HG03025 (cell line): ENCODE measurements around the gene SYT3.
"Not testable (repeated sequence)": the region's sequence is repeated elsewhere in the genome, so short reads cannot be mapped to it uniquely, and the experiment has no call there.

Experiments used
- ATAC-seq: cut with Tn5 transposase; IDR thresholded peaks from one replicate; pipeline ENCODE4 v1.9.1; 2021; ENCODE audit warnings: mild to moderate bottlenecking, moderate library complexity; ENCODE audit not compliant: unreplicated experiment, low FRiP score

SYT3 gene

GRCh38 chr19:50644315-50644915, 4.7 kb upstream of the SYT3 start:
- no peak for ATAC-seq

DNA sequence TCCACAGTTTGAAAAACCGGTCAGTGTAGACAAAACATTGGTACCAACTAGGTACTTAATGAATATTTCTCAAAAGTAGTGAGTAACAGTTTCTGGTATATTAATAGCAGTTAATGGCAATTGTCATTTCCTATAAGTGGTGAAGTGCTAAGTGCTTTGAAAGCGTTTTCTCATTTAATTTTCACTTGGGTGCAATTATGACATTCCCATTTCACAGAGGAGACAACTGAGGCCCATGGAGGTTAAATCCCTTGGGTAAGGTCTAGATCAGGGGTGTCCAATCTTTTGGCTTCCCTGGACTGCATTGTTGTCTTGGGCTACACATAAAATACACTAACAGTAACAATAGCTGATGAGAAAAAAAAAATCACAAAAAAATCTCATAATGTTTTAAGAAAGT, 687 bp upstream of the SYT3 start:
- ATAC-seq: no peak

- ATAC-seq: no peak
Measured at GRCh38 chr19:50638600-50638999, 1.1 kb downstream of the SYT3 start.

DNA sequence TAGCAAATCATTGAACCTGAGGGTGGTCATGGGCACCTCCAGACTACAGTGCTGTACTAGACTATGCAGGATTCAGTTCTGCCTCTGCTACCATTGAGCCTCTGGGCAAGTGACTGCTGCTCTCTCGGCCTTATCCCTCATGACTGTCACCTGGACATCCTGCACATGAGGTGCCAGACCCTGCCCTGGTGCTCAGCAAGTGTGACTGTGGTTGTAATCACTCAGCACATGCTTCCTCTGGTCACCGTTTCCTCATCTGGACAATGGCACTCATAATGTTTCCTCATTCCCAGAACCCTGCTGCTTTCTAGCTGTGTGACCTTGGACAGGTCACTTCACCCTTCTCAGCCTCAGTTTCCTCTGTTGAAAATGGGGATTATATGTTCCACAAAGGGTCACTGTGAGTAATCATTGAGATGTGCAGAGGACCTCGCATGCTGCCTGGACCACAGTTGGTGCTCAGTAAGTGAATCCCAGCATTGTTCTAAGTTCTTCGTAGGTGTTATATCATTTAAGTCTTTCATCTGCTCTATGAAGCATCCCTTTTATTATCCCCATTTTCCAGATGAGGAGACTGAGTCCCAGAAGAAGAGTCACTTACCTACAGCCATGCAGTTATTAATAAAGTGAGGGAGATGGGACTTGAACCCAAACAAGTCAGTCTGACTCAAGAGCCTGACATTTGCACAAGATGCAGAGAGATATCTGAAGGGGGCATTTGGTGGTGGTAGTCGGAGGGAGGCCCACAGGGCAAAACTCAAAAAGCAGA, 3.2 kb downstream of the SYT3 start:
- ATAC-seq: no peak

GRCh38 chr19:50633973-50634372, 5.7 kb downstream of the SYT3 start:
- ATAC-seq: no peak

DNA sequence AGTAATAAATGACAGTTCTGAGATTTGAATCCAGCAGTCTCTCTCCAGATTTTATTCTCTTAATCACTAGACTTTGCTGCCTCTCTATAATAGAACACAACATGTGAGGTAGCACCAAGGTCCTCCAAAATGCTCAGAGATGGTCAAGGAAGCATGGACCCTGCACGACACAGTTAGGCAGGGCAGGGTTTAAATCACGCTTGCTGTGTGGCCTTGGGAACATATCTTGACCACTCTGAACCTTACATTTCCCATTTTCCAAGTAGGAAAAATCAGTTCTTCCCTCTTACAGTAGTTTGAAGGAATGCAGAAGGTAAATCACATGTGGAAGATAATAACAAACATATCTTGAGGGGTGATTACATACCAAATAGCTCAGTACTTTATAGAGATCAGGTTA, 6.3 kb downstream of the SYT3 start:
- no peak for ATAC-seq

- ATAC-seq: no peak
Measured at GRCh38 chr19:50632151-50632835, 7.4 kb downstream of the SYT3 start.

DNA sequence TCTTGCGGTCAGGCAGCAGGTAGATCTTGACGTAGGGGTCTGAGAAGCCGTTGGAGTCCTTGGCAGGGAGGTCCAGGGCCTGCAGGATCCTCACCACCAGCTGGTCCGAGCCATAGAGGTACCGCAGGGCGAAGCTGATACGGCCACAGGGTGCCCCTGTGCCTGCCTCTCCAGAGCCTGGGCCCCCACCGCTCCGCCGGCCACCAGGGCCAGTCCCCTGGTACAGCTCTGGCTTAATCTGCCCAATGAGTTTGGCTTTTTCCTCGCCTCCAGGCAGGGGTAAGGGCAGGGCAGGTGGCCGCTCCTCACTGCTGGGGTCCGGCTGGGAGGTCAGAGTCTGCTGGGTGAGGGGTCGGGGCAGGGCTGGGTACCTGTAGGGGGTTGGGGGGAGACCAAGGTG, 9.9 kb downstream of the SYT3 start:
- no peak for ATAC-seq

DNA sequence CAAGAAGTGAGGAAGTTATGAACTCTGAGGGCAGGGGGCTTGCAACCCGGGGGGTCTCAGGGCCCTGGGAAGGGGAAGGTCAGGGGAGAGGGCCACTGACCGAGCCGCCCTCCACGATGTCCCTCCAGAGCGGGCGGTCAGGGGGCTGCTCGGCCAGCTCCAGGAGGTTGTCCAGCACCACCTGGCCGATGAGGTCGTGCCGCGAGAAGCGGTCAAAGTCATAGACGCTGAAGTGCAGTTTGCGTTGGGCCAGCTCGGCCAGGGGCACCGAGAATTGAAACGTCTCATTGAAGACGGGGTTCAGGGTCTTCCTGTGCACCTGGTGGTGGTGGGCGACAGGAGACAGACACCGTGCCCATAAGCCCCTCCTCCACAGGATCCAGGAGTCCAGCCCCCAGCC, 10.5 kb downstream of the SYT3 start:
- ATAC-seq: no peak

DNA sequence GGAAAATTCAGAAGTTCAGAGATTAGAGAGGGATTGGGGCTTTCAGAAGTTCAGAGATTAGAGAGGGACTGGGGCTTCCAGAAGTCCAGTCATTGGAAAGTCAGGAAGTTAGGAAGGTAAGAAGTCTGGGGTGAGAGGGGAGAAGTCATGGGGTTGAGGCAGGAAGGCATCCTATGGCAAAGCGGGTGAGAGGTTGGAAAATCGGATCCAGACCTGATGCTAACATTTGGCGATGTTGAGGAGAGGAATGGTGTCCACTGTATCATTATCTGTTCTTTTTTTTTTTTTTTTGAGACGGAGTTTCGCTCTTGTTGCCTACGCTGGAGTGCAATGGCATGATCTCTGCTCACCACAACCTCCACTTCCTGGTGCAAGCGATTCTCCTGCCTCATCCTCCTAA, 11.1 kb downstream of the SYT3 start:
- ATAC-seq: no peak

GRCh38 chr19:50628146-50628545, 11.5 kb downstream of the SYT3 start:
- no peak for ATAC-seq

- ATAC-seq: no peak
Measured at GRCh38 chr19:50626795-50627194, 12.9 kb downstream of the SYT3 start.

GRCh38 chr19:50626011-50626410, 13.7 kb downstream of the SYT3 start:
- ATAC-seq: no peak

- no peak for ATAC-seq
Measured at GRCh38 chr19:50624949-50625600, 14.6 kb downstream of the SYT3 start.

- ATAC-seq: not testable (repeated sequence)
Measured at GRCh38 chr19:50620394-50620906, 19.2 kb downstream of the SYT3 start.

- ATAC-seq: not testable (repeated sequence)
Measured at GRCh38 chr19:50619184-50619583, 20.5 kb downstream of the SYT3 start.

DNA sequence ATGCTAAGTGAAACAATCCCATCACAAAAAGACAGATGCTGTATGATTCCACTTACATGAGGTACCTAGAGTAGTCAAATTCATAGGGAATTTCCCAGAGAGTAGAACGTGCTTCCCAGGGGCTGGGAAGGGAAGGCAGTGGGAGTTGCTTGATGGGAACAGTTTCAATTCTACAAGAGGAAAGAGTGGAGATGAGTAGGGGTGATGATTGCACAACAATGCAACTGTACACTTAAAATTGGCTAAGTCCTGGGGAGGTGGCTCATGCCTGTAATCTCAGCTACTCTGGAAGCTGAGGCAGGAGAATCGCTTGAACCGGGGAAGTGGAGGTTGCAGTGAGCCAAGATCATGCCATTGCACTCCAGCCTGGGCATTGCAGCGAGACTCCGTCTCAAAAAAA, 21.3 kb downstream of the SYT3 start:
- not testable (repeated sequence) for ATAC-seq

DNA sequence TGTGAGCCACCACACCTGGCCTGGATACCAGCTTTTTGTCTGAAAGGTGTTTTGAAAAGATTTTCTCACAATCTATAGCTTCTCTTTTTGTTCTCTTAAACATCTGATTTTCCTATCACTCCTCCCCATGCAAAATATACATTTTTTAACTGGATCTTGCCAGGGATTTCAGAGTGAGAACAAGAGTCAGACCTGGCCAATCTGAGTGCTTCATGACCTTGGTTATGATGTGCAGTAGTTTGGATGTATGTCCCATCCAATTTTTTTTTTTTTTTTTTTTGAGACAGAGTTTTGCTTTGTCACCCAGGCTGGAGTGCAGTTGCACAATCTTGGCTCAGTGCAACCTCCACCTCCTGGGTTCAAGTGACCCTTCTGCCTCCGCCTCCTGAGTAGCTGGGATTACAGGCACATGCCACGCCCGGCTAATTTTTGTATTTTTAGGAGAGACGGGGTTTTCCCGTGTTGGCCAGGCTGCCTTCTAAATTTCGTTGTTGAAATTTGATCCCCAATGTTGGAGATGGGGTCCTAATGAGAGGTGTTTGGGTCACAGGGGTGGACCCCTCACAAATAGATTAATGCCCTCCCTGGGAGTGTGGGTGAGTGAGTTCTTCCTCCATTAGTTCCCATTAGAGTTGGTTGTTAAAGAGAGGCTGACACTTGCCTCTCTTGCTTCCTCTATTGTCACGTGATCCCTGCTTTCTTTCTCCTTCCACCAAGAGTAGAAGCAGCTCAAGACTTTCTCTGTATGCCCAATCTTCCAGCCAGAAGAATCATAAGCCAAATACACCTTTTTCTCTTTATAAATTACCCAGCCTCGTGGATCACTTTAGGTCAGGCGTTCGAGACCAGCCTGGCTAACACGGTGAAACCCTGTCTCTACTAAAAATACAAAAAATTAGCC, 26.9 kb downstream of the SYT3 start:
- ATAC-seq: not testable (repeated sequence)

- ATAC-seq: no peak
Measured at GRCh38 chr19:50607874-50608785, 31.6 kb downstream of the SYT3 start.
